ENCODE measurements around the gene ABLIM2.

ABLIM2 gene

DNA sequence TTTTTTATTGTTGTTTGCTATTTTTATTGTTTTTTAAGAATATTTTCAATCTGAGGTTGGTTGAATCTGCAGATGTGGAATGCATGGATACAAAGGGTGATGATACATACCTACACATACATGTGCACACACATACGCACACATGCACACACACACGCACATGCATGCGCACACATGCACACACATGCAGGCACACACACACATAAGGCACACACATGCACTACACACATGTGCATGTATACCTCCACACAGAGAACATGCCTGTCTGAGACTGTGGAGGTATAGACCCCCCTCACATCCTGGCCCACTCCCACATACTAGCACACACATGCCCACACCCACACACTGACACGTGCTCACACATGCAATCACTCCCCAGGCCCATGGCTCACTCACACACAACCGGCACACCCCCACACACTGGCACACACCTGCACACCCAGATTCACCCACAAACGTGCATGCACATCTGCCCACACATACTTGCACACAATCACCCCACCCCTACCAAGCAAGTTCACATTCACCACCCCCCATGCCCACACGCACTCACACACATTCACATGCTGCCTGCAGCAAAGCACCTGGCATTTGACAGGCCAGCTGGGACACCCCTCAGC is 121.4 kb downstream of the ABLIM2 start:
- no peaks in the 10 kb centered on the region; the same call in 1 of the 2 replicates for H3K36me3 ChIP-seq (ENCODE audit: insufficient read depth, low read length)
- no peak overlapping the region for H3K9ac ChIP-seq (ENCODE audit: low read depth, low read length)
- H3K4me1 ChIP-seq (ENCODE audit: insufficient read depth, low read length), result no peaks in the 10 kb centered on the region
- no peaks in the 10 kb centered on the region for H3K9me3 ChIP-seq (ENCODE audit: control insufficient read depth, insufficient read depth, low read length)

DNA sequence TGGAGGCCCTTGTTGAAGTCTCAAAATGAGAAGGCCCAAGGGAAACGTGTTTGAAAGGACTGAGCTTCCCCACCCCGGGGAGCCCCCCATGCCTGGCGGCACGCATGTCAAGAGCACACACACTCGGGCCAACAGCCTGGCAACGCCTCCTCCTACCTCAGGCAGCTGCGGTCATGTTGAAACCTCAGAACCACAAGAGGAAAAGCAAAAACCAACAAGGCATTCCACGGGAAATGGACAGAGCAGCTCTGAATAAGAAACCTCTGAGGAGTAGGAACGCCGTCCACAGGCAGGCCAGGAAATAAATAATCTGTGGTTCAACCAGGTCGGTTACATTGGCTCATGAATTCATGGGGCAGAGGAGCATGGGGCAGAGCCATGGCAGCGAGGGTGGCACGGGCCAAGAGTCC is 123.2 kb downstream of the ABLIM2 start:
- no peak overlapping the region for H3K9ac ChIP-seq (ENCODE audit: low read depth, low read length)
- H3K36me3 ChIP-seq (ENCODE audit: insufficient read depth, low read length), result no peaks in the 10 kb centered on the region; the same call in 1 of the 2 replicates
- no peaks in the 10 kb centered on the region for H3K4me1 ChIP-seq (ENCODE audit: insufficient read depth, low read length)
- H3K9me3 ChIP-seq (ENCODE audit: control insufficient read depth, insufficient read depth, low read length), result no peaks in the 10 kb centered on the region

DNA sequence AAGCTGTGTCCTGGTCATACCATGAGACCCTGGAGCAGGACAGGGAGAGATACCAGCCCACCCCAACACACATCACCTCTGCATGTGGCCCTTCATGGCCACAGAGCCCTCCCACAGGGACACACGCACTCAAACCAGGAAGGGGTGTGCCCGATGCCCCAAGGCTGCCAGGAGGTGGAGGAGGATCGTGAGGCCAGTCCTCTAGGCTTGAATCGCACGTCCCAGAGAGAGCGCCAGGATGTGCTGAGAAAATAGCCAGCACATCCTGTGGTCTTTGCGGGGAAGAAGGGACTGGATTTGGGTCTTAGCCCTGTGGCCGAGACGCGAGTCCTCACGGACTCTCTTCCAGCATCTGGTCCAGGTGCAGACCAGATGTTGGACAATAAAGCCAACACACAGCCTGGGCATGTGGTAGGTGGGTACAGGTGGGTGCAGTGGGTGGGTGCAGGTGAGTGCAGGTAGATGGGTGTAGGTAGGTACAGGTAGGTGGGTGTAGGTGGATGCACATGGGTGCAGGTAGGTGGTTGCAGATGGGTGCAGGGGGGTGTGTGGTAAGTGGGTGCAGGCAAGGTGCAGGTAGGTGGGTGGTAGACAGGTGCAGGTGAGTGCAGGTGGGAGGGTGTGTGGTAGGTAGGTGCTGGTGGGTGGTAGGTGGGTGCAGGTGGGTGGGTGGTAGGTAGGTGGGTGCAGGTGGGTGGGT is 124.6 kb downstream of the ABLIM2 start:
- Histone ChIP-seq H3K4me1 (ENCODE audit: insufficient read depth, low read length) (peaks cover 10% of the 10 kb centered on the region; the same call in 1 of the 2 replicates), H3K9ac (ENCODE audit: low read depth, low read length) (no peak overlapping the region), H3K9me3 (ENCODE audit: control insufficient read depth, insufficient read depth, low read length) (no peaks in the 10 kb centered on the region), H3K36me3 (ENCODE audit: insufficient read depth, low read length) (no peaks in the 10 kb centered on the region; the same call in 1 of the 2 replicates)

DNA sequence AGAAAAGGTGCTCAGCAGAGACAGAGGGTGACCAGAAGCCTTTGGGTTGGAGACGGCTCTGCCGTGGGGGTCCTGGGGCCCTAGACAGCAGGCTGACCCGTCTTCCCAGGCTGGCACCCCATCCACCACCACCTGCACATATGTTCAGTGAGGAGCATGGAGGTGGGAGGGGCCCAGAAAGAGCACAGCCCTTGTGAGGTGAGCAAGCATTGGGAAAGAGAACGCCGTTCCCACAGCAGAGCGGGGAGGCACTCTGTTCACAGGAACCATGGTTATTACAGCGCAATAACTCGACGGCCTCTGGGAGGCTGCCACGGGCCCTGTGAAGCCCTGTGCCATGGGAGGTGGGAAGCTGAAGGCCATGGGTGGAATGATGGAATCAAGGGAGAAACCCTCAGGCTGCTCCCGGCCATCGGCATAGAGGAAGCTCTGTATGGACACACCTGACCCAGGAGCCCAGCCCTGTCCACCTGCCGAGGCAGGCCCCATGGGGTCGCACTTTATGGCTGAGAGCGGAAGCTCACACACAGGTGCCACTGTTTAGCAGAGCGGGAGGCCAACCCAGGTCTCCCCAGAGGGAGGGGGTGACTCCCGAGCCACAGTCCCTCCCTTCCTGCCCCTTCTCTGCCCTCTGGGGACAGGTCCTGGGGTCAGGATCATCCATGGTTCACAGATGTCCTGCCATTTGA is 125.4 kb downstream of the ABLIM2 start:
- Histone ChIP-seq H3K4me1 (ENCODE audit: insufficient read depth, low read length) (peaks cover 10% of the 10 kb centered on the region; the same call in 1 of the 2 replicates), H3K36me3 (ENCODE audit: insufficient read depth, low read length) (no peaks in the 10 kb centered on the region; the same call in 1 of the 2 replicates), H3K9me3 (ENCODE audit: control insufficient read depth, insufficient read depth, low read length) (no peaks in the 10 kb centered on the region), H3K9ac (ENCODE audit: low read depth, low read length) (no peak overlapping the region)

DNA sequence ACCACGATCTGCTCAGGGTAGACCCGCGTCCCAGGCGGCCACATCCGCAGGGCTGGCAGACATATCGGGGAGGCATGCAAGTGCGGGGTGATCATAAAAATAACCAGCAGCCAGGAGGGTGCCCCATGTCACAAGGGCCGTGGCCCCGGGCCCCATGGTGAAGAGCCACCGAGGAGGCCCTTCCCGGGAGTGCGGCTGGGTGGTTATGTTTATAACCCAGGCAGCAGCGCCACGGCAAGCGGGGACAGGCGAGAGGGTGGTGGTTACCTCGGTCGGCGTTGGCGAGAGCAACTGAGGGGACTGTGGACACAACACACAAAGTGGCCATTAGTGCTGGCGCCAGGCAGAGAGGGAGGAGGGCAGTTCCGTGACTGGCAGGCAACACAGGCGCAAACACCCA is 126.2 kb downstream of the ABLIM2 start:
- no peaks in the 10 kb centered on the region for H3K9me3 ChIP-seq (ENCODE audit: control insufficient read depth, insufficient read depth, low read length)
- peaks cover 10% of the 10 kb centered on the region; the same call in 1 of the 2 replicates for H3K4me1 ChIP-seq (ENCODE audit: insufficient read depth, low read length)
- H3K36me3 ChIP-seq (ENCODE audit: insufficient read depth, low read length), result no peaks in the 10 kb centered on the region; the same call in 1 of the 2 replicates

DNA sequence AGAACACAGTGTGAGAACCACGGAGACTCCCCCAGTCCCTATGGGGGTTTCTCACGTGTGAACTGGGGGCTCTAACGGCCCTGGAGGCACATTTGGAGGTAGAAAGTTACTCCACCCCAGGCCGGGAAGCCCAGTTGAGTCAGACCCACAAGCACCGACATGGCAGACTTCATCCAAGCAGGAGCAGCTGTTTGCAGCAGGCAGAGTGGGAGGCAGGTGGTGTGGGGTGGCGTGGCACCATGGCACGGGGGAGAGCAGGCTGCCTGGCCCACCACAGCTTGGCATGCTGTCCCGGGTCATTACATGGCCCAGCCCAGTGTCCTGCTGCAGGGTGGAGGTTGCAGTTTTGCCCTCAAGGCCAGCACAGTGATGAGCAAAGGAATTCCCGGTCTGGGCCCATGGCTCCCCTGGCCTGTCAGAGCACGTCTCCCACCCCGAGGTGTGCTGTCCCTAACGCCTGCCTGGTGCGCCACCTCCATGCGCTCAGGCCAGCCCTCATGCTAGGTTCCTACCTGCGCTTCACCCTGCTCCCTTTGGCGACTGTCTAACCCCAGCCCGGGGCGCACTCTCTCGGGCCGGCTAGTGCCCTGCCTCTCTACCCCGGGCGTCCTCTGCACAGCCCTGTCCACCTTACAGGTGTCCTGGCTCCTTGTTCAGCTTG is 128.4 kb downstream of the ABLIM2 start:
- Histone ChIP-seq H3K9me3 (ENCODE audit: control insufficient read depth, insufficient read depth, low read length) (no peaks in the 10 kb centered on the region), H3K36me3 (ENCODE audit: insufficient read depth, low read length) (no peaks in the 10 kb centered on the region), H3K9ac (ENCODE audit: low read depth, low read length) (no peak overlapping the region), H3K4me1 (ENCODE audit: insufficient read depth, low read length) (peaks cover 10% of the 10 kb centered on the region; the same call in 1 of the 2 replicates)

More for the DNA sequence above, 126.2 kb downstream of the ABLIM2 start:
- H3K9ac ChIP-seq (ENCODE audit: low read depth, low read length), result no peak overlapping the region

DNA sequence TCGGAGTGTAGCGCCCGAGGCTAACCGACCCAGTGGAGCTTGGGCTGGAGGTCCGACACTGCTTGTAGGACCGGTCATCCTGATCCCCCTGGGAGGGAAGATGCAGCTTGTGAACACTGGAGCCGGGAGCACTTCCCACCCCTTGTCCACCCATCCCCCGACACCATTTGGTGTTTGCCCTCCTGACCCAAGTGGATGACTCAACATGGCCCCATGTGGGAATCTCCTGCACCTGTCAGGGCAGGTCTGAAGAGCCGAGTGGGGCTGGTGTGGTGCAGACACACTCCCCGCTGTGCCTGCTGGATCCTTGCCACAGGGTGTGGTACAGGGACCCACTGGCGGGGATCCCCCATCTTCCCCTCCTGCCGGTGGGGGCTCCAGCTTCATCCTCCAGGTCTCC is 128.9 kb downstream of the ABLIM2 start:
- Histone ChIP-seq H3K9me3 (ENCODE audit: control insufficient read depth, insufficient read depth, low read length) (no peaks in the 10 kb centered on the region), H3K9ac (ENCODE audit: low read depth, low read length) (no peak overlapping the region), H3K4me1 (ENCODE audit: insufficient read depth, low read length) (peaks cover 10% of the 10 kb centered on the region; the same call in 1 of the 2 replicates), H3K36me3 (ENCODE audit: insufficient read depth, low read length) (no peaks in the 10 kb centered on the region)

DNA sequence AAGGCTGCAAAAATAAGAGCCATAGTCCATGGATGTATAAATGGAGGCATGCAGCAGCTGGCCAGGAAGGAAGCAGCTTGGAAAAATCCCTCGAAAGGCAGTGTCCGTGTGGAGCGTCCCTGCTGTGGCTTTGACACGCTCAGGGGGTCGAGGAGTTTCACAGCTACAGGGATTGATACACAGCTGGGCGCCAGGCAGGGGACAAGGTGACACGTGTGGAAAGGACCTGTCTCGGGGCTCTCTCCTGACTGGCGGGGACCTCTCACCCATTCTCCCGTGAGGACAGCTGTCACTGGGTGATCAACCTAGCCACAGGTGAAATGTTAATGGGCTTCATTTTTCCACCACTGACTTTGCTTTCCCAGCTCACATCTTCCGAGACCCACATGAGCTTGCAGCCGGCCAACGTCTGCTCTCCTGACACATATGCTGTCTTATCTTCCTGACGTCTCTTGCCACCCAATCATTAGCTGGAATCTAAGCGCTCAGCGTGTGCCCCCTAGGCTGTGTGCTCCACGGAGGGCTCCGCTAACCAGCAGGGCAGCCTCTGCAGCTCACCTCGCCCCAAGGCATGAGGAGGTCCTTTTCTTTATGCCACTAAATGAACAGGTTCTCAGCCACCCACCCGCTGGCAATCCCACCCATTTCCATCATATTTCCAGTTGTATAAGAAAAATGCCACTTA is 129.6 kb downstream of the ABLIM2 start:
- Histone ChIP-seq H3K9me3 (ENCODE audit: control insufficient read depth, insufficient read depth, low read length) (no peaks in the 10 kb centered on the region), H3K9ac (ENCODE audit: low read depth, low read length) (no peak overlapping the region), H3K4me1 (ENCODE audit: insufficient read depth, low read length) (peaks cover 10% of the 10 kb centered on the region; the same call in 1 of the 2 replicates), H3K36me3 (ENCODE audit: insufficient read depth, low read length) (no peaks in the 10 kb centered on the region)

DNA sequence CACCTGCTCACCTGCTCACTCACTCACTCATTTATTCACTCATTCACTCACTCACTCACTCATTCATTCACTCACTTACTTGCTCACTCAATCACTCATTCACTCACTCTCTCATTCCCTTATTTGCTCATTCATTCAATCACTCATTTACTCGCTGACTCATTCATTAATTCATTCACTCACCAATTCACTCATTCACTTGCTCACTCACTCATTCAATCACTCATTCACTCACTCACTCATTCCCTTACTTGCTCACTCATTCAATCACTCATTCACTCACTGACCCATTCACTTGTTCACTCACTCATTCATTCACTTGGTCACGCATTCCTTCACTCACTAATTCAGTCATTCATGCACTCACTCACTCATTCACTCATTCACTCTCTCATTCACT is 130.2 kb downstream of the ABLIM2 start:
- H3K9ac ChIP-seq (ENCODE audit: low read depth, low read length), result no peak overlapping the region
- H3K9me3 ChIP-seq (ENCODE audit: control insufficient read depth, insufficient read depth, low read length), result no peaks in the 10 kb centered on the region
- H3K4me1 ChIP-seq (ENCODE audit: insufficient read depth, low read length), result peaks cover 10% of the 10 kb centered on the region; the same call in 1 of the 2 replicates
- no peaks in the 10 kb centered on the region for H3K36me3 ChIP-seq (ENCODE audit: insufficient read depth, low read length)

DNA sequence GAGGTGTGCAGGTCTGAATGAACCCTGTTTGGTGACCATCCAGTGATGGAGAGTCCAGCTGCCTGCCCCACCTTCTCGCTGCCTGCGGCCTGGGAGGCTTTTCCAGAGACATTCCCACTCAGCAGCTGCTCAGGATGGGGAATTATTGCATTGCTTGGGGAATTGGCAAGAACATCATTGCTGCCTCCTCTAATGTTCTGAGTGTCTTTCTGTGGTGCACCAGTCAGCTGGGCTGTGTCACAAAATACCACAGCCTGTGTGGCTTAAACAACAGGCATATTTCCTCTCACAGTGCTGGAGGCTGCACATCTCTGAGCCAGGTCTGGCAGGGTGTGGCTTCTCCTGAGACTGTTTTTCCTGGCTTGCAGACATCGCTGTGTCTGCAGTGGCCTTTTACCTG is 132.2 kb downstream of the ABLIM2 start:
- no peaks in the 10 kb centered on the region for H3K9me3 ChIP-seq (ENCODE audit: control insufficient read depth, insufficient read depth, low read length)
- peaks cover 10% of the 10 kb centered on the region; the same call in 1 of the 2 replicates for H3K4me1 ChIP-seq (ENCODE audit: insufficient read depth, low read length)
- no peak overlapping the region for H3K9ac ChIP-seq (ENCODE audit: low read depth, low read length)
- H3K36me3 ChIP-seq (ENCODE audit: insufficient read depth, low read length), result no peaks in the 10 kb centered on the region

DNA sequence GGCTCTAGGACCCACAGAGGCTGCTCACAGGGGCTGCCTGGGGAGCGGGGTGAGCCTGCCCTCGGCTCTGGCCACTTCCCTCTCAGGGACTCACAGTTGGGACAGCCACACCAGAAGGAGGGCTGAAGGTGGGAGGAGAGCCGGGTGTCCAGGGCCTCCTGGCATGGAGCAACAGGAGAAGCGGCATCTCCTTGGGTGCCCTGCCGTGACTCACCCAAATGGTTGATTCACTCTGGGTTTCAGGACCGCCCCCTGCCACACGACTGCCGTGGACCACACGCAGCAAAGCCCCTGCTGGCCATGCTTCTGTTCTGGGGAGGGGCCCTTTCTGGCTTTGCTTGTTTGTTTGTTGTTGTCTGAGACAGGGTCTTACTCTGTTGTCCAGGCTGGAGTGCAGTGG is 132.9 kb downstream of the ABLIM2 start:
- no peaks in the 10 kb centered on the region for H3K9me3 ChIP-seq (ENCODE audit: control insufficient read depth, insufficient read depth, low read length)
- peaks cover 10% of the 10 kb centered on the region; the same call in 1 of the 2 replicates for H3K4me1 ChIP-seq (ENCODE audit: insufficient read depth, low read length)
- H3K9ac ChIP-seq (ENCODE audit: low read depth, low read length), result no peak overlapping the region
- H3K36me3 ChIP-seq (ENCODE audit: insufficient read depth, low read length), result no peaks in the 10 kb centered on the region

DNA sequence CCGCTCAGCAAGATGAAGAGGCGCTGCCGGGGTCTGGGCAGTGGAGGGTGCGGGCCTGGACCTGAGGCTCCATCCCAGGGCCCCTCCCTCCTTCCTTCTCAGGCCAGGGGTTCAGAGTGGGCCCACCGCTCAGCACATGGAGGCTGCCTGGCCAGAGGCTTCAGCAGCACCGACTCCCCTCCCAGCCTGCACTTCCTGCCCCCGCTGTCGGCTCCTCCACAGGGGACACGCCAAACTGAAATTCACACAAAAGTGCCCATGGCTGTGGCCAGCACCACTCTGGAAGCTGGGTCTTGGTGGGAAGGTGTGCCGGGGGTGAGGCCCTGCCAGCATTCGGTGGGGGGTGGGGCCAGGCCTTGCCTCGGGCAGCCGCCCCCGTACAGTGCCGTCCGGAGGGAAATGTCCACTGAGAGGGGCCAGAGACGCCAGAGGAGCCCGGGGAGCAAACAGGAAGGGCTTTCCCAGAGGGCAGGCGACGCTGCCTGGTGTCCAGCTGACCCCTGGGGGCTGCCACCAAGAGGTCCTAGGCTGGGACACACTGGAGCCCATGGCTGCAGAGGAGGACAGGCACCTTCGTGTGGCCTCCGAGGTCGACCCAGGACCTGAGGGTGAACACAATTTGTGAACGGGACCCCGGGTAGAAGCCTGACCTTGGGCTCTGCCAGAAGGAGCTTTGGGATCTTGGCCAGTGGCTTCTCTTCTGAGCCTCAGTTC is 134.4 kb downstream of the ABLIM2 start:
- Histone ChIP-seq H3K4me1 (ENCODE audit: insufficient read depth, low read length) (no peaks in the 10 kb centered on the region; the same call in 1 of the 2 replicates), H3K9ac (ENCODE audit: low read depth, low read length) (no peak overlapping the region), H3K36me3 (ENCODE audit: insufficient read depth, low read length) (no peaks in the 10 kb centered on the region), H3K9me3 (ENCODE audit: control insufficient read depth, insufficient read depth, low read length) (no peaks in the 10 kb centered on the region)

DNA sequence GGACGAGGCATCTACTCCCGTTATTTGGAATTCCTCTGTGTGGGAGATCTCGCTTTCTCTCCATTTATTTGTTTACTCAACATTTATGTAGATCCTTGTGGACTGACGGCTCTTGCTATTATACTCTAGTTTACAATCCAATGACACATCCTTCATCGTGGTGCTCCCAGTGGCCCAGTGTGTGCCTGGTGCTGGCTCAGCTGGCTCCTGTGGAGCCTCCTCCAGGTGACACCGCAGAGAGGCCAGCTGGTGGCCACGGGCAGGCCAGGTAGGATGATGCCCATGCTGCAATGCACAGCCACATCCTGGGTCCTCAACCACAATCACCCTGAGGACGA is 134.9 kb downstream of the ABLIM2 start:
- Histone ChIP-seq H3K9me3 (ENCODE audit: control insufficient read depth, insufficient read depth, low read length) (no peaks in the 10 kb centered on the region), H3K9ac (ENCODE audit: low read depth, low read length) (no peak overlapping the region), H3K36me3 (ENCODE audit: insufficient read depth, low read length) (no peaks in the 10 kb centered on the region), H3K4me1 (ENCODE audit: insufficient read depth, low read length) (no peaks in the 10 kb centered on the region; the same call in 1 of the 2 replicates)

All from ES-I3 (cell line).